Sigmoid colon (tissue), 7 donors: ENCODE results near the gene HDDC2. TPM values are rescaled to one million over a fixed set of nuclear protein-coding genes. Genes with fewer than 3 reads are reported as not detected.

Source experiments
- DNase-seq: peaks from one replicate; pipeline ENCODE4 v3.0.0-alpha.2; 2019
- H3K27ac ChIP-seq, 4 donors: fragments of 200-600 bp; sonication (generic); one replicate each; pipeline ENCODE4 v1.5.1; 2016 to 2019; ENCODE audit warnings: mild to moderate bottlenecking in 1 of 4
- H3K27me3 ChIP-seq, 3 donors: fragments of 200-600 bp; sonication (generic); one replicate each; pipeline ENCODE4 v1.5.1; 2019; ENCODE audit warnings: mild to moderate bottlenecking in 1 of 3
- H3K36me3 ChIP-seq, 4 donors: fragments of 200-600 bp; sonication (generic); one replicate each; pipeline ENCODE4 v1.5.1; 2016 to 2019
- H3K4me1 ChIP-seq, 4 donors: fragments of 200-600 bp; sonication (generic); one replicate each; pipeline ENCODE4 v1.5.1; 2017 to 2019
- H3K4me3 ChIP-seq, 4 donors: fragments of 200-600 bp; sonication (generic); one replicate each; pipeline ENCODE4 v1.5.1; 2017 to 2019; ENCODE audit warnings: mild to moderate bottlenecking in 2 of 4, moderate library complexity in 1 of 4
- H3K9me3 ChIP-seq, 4 donors: fragments of 200-600 bp in 3 of 4; sonication (generic) in 3 of 4; one replicate each; pipeline versions ENCODE4 v1.5.1 to v1.6.1; 2013 to 2019
- EP300 ChIP-seq, 4 donors: sonication (generic); formaldehyde crosslinking; IDR thresholded peaks; one replicate each; pipeline ENCODE4 v1.6.1; 2017; ENCODE audit warnings: antibody characterized with exemption in 4 of 4
- POLR2A ChIP-seq, 2 donors: fragments of 450-650 bp; IDR thresholded peaks; one replicate each; pipeline ENCODE4 v1.6.1; 2016; ENCODE audit warnings: antibody characterized with exemption in 2 of 2, mild to moderate bottlenecking in 2 of 2, moderate library complexity in 2 of 2
- POLR2AphosphoS5 ChIP-seq, 4 donors: sonication (generic); formaldehyde crosslinking; IDR thresholded peaks; one replicate each; pipeline ENCODE4 v1.6.1; 2017; ENCODE audit warnings: antibody characterized with exemption in 4 of 4
- WGBS, 2 donors: extraction: QIAGEN DNeasy Blood & Tissue Kit; methylation state at CpG; one replicate each; pipeline ENCODE4 v1.1.7; 2013; 5-methylcytosine and 5-hydroxymethylcytosine counted together
- intact Hi-C: fragments of 100-400 bp; cut with DNase I; formaldehyde crosslinking; loops from one replicate; pipeline ENCODE4 v1.15.1; 2023
- polyA plus RNA-seq, 3 donors: library from polyadenylated mRNA; stranded (reverse); fragments of 200-250 nt; gene quantifications; one replicate each; pipeline ENCODE4 v1.2.3, GENCODE V29; 2013
- total RNA-seq, 4 donors: library from RNA; depleted of rRNA; stranded (reverse); fragments of >200 nt; gene quantifications; one replicate each; pipeline ENCODE4 v1.1.0, GENCODE V29; 2016
- TF ChIP-seq, protein P1 (sequence below), 4 experiments: fragments of 450-650 bp in 3 of 4; fragments of 200-600 bp in 1 of 4; IDR thresholded peaks; one replicate each; pipeline ENCODE4 v1.5.1; 2016 to 2019; ENCODE audit warnings: antibody characterized with exemption in 4 of 4, mild to moderate bottlenecking in 3 of 4, moderate library complexity in 2 of 4
- donor health status: healthy with polysubstance abuse.
- donor health status: Bipolar disorder and iron deficiency.
- donor health status: healthy.

The HDDC2 gene
- total and polyA plus RNA-seq, 7 donors, result 39.9 to 82.9 (median 56.1) TPM

DNA sequence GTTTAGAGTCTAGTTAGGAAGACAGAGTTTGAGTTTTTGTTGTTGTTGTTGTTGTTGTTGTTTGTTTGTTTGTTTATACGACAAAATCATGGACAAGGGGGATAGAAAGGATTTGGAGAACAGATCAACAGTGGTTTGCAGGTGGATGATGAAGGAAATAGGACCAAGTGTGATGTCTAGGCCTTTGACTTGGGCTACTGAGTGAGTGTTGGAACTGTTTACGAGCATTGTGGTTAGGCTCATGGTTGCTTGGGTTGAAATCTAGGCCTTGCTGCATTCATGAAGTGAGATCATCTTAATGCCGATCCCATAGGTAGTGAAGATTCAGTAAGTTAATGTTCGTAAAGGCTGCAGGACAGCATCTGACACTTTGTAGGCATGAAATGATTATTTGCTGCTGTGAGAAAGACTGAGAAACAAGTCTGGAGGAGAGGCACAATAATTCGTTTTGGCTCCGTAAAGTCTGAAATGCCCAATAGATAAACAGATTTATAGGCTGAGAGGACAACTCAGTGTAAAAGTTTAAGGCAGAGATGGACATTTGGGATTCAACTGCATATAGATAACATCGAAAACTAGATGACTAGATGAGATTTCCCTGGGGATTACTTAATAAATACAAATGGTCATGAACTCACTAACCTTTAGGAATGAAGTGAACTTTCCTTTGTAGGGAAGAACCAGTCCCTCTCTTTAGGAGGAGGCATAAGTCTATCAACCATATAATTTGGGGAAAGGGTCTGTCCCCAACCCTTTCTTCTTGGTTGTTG lies 70.0 kb downstream of the HDDC2 start:
- no peak for DNase-seq
- Histone ChIP-seq H3K9me3 (no peaks in the 10 kb centered on the region), H3K36me3 (no peaks in the 10 kb centered on the region), H3K4me1 (peaks cover 0 to 46% (median 29%) of the 10 kb centered on the region in 4 donors), H3K4me3 (no peak overlapping the region), H3K27ac (peak overlapping the region in 3 of 4 donors; percentile 46 to 71 (median 64)), H3K27me3 (no peaks in the 10 kb centered on the region)
- intact Hi-C loops, result loop anchor here (5.0 kb wide), 1 partner anchor 79 kb away; the partner anchor contains the start of gene TPD52L1
- TF ChIP-seq POLR2AphosphoS5 (IDR thresholded peaks at IDR 0.05), result no peak
- TF ChIP-seq EP300 (IDR thresholded peaks at IDR 0.05), result no peak
- no peak for TF ChIP-seq POLR2A (IDR thresholded peaks at IDR 0.05)
- TF ChIP-seq, protein P1, sequence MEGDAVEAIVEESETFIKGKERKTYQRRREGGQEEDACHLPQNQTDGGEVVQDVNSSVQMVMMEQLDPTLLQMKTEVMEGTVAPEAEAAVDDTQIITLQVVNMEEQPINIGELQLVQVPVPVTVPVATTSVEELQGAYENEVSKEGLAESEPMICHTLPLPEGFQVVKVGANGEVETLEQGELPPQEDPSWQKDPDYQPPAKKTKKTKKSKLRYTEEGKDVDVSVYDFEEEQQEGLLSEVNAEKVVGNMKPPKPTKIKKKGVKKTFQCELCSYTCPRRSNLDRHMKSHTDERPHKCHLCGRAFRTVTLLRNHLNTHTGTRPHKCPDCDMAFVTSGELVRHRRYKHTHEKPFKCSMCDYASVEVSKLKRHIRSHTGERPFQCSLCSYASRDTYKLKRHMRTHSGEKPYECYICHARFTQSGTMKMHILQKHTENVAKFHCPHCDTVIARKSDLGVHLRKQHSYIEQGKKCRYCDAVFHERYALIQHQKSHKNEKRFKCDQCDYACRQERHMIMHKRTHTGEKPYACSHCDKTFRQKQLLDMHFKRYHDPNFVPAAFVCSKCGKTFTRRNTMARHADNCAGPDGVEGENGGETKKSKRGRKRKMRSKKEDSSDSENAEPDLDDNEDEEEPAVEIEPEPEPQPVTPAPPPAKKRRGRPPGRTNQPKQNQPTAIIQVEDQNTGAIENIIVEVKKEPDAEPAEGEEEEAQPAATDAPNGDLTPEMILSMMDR (IDR thresholded peaks at IDR 0.05), result no peak
- 74 to 80% methylated on average over 7 of the region's 7 CpGs for WGBS, 2 donors

DNA sequence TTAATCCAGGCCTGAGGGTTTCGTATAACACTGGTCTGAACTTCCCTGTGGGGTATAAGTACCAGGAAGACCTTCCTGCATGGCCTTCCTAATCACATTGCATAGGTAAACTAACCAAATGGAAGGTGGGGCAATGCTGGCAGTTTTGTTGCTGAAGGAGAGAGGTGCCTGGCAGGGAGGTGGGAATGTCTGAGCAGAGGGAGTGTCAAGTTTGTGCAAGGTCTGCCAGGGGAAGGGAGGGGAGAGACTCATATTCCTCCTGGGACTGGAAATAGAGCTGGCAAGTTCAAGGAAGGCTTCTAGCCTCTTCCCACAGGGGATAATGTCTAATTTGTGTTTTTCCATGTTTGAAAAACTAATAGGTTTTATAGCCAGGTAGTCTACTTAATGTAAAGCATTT lies 70.6 kb downstream of the HDDC2 start:
- H3K27ac ChIP-seq, result peak overlapping the region in 3 of 4 donors; percentile 12 to 71 (median 64)
- H3K4me3 ChIP-seq, result no peak overlapping the region
- intact Hi-C loops, result loop anchor here (5.0 kb wide), 1 partner anchor 79 kb away; the partner anchor contains the start of gene TPD52L1
- H3K4me1 ChIP-seq, result peaks cover 0 to 46% (median 29%) of the 10 kb centered on the region in 4 donors
- no peaks in the 10 kb centered on the region for H3K36me3 ChIP-seq
- no peaks in the 10 kb centered on the region for H3K9me3 ChIP-seq
- DNase-seq, result no peak
- H3K27me3 ChIP-seq, result no peaks in the 10 kb centered on the region
- 12 to 76% methylated on average over 1 of the region's 1 CpG for WGBS, 2 donors
- TF ChIP-seq POLR2AphosphoS5 (IDR thresholded peaks at IDR 0.05) (no peak), EP300 (IDR thresholded peaks at IDR 0.05) (no peak), POLR2A (IDR thresholded peaks at IDR 0.05) (no peak)
- TF ChIP-seq, protein P1 (IDR thresholded peaks at IDR 0.05), result no peak

DNA sequence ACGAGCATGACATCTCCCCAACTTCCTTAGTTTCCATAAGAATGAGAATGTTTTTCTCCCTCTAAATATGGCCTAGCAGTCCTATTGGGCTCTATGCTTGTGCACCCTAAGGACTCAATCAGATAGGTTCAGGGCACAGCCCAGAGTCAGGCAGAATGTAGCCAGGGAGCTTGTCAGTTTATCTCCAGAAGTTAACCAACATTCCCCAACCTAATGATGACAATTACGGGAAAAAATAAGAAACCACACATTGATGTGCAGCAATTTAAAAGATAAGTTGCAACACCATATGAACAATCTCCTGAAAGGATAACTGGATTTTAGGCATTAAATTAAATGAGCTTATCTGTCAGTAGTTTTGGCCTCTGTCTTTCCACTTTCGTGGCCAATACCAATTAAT lies 71.1 kb downstream of the HDDC2 start:
- Histone ChIP-seq H3K4me3 (no peak overlapping the region), H3K36me3 (no peaks in the 10 kb centered on the region), H3K27me3 (no peaks in the 10 kb centered on the region), H3K4me1 (peaks cover 0 to 46% (median 29%) of the 10 kb centered on the region in 4 donors), H3K9me3 (no peaks in the 10 kb centered on the region), H3K27ac (peak overlapping the region in 3 of 4 donors; percentile 12 to 71 (median 64))
- TF ChIP-seq, protein P1 (IDR thresholded peaks at IDR 0.05), result no peak
- no peak for TF ChIP-seq POLR2AphosphoS5 (IDR thresholded peaks at IDR 0.05)
- intact Hi-C loops, result loop anchor here (5.0 kb wide), 1 partner anchor 78 kb away; the partner anchor contains the start of gene TPD52L1
- no peak for DNase-seq
- WGBS, 2 donors, result 70 to 73% methylated on average over 3 of the region's 3 CpGs

DNA sequence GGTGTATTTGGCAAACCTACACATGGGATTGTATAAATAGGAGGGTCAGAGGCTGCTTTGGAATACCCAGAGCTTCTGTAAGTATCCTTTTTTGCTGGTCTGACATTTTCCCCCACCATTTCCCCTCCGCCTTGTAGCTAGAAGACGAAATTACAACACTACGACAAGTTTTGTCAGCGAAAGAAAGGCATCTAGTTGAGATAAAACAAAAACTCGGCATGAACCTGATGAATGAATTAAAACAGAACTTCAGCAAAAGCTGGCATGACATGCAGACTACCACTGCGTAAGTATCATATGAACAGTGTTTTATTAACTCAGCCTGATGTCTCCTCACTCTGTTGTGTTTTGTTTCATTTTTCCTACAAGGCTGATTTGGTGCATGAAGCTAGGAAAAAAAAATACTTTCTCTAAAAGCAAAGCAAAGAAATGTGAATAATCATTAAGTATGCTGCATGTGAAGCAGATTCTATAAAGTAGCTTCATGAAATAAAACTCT lies 72.7 kb downstream of the HDDC2 start:
- Histone ChIP-seq H3K27me3 (no peaks in the 10 kb centered on the region), H3K36me3 (no peaks in the 10 kb centered on the region), H3K27ac (peak overlapping the region in 3 of 4 donors; percentile 57 to 71 (median 64)), H3K9me3 (no peaks in the 10 kb centered on the region), H3K4me3 (peak overlapping the region in 3 of 4 donors; percentile 3 to 28 (median 13)), H3K4me1 (peaks cover 0 to 46% (median 35%) of the 10 kb centered on the region in 4 donors)
- WGBS, 2 donors, result 83 to 90% methylated on average over 6 of the region's 6 CpGs
- intact Hi-C loops, result no loop called here
- DNase-seq, result no peak
- peak in 2 of 4 donors; percentile 31 to 50 for TF ChIP-seq POLR2AphosphoS5 (IDR thresholded peaks at IDR 0.05)
- no peak for TF ChIP-seq EP300 (IDR thresholded peaks at IDR 0.05)

DNA sequence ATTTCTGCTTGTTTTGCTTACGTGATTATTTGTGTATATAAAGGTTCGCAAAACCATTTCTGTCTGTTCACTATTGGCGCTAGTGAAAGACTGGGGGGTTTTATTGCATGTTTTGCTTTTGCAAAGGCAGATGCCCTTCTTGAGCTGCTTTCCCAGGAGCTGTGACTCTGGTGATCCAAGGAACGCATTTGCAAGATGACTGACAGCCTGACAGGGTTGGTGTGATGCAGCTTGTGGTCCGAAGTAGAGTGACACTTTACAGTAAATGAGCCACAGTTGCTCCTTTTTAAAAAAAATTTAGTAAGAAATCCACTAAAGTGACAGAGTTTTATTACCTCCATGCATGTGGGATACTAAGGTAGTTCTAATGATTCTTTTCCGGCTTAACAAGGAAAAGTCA lies 74.5 kb downstream of the HDDC2 start:
- Histone ChIP-seq H3K27me3 (no peaks in the 10 kb centered on the region), H3K4me3 (no peak overlapping the region), H3K4me1 (peaks cover 0 to 40% (median 30%) of the 10 kb centered on the region in 4 donors), H3K9me3 (no peaks in the 10 kb centered on the region), H3K36me3 (no peaks in the 10 kb centered on the region), H3K27ac (no peak overlapping the region)
- TF ChIP-seq POLR2AphosphoS5 (IDR thresholded peaks at IDR 0.05) (no peak), EP300 (IDR thresholded peaks at IDR 0.05) (no peak), POLR2A (IDR thresholded peaks at IDR 0.05) (no peak)
- TF ChIP-seq, protein P1 (IDR thresholded peaks at IDR 0.05), result no peak
- WGBS, 2 donors, result 90 to 91% methylated on average over 6 of the region's 6 CpGs
- intact Hi-C loops, result no loop called here
- no peak for DNase-seq
